ENCODE data around the gene CBY2. TPM values are rescaled to one million over a fixed set of nuclear protein-coding genes. Genes with fewer than 3 reads are reported as not detected.

Gene CBY2
- total RNA-seq, 2 experiments from 2014 or later: not detected

GRCh38 chr13:45704854-45705695, 3.0 kb downstream of the CBY2 start:
- no peaks in the 10 kb centered on the region for H3K4me1 Mint-ChIP-seq (ENCODE audit: low read depth)
- H3K27ac Mint-ChIP-seq: no peak overlapping the region
- no peaks in the 10 kb centered on the region for H3K9me3 Mint-ChIP-seq (ENCODE audit: insufficient read depth)
- no peak overlapping the region for H3K4me3 Mint-ChIP-seq
- H3K36me3 Mint-ChIP-seq (ENCODE audit: low read depth): no peaks in the 10 kb centered on the region
- DNase-seq: no peak
- CTCF ChIA-PET: no interaction called here
- ATAC-seq: no peak
- POLR2A ChIA-PET: no interaction called here
- no peaks in the 10 kb centered on the region for H3K27me3 Mint-ChIP-seq (ENCODE audit: low read depth)

GRCh38 chr13:45705918-45706317, 3.8 kb downstream of the CBY2 start:
- Mint-ChIP-seq H3K27me3 (ENCODE audit: low read depth) (no peaks in the 10 kb centered on the region), H3K27ac (no peak overlapping the region)
- CTCF ChIA-PET: no interaction called here

GRCh38 chr13:45707516-45708100, 5.5 kb downstream of the CBY2 start:
- Mint-ChIP-seq H3K27me3 (ENCODE audit: low read depth) (no peaks in the 10 kb centered on the region), H3K4me3 (no peak overlapping the region), H3K27ac (no peak overlapping the region), H3K36me3 (ENCODE audit: low read depth) (no peaks in the 10 kb centered on the region), H3K4me1 (ENCODE audit: low read depth) (no peaks in the 10 kb centered on the region), H3K9me3 (ENCODE audit: insufficient read depth) (no peaks in the 10 kb centered on the region)
- ChIA-PET CTCF (no interaction called here), POLR2A (no interaction called here)
- no peak for ATAC-seq
- no peak for DNase-seq

More at GRCh38 chr13:45705918-45706317, 3.8 kb downstream of the CBY2 start:
- Mint-ChIP-seq H3K9me3 (ENCODE audit: insufficient read depth) (no peaks in the 10 kb centered on the region), H3K4me1 (ENCODE audit: low read depth) (no peaks in the 10 kb centered on the region), H3K4me3 (no peak overlapping the region), H3K36me3 (ENCODE audit: low read depth) (no peaks in the 10 kb centered on the region)
- DNase-seq: no peak
- POLR2A ChIA-PET: no interaction called here
- no peak for ATAC-seq

GRCh38 chr13:45711951-45712350, 9.8 kb downstream of the CBY2 start:
- Mint-ChIP-seq H3K9me3 (ENCODE audit: insufficient read depth) (no peaks in the 10 kb centered on the region), H3K27ac (no peak overlapping the region), H3K4me1 (ENCODE audit: low read depth) (no peaks in the 10 kb centered on the region), H3K36me3 (ENCODE audit: low read depth) (no peaks in the 10 kb centered on the region), H3K4me3 (no peak overlapping the region), H3K27me3 (ENCODE audit: low read depth) (peaks cover 1% of the 10 kb centered on the region)
- CTCF ChIA-PET: no interaction called here
- ATAC-seq (no peak), DNase-seq (no peak)
- POLR2A ChIA-PET: no interaction called here

GRCh38 chr13:45713106-45713690, 11.1 kb downstream of the CBY2 start:
- H3K36me3 Mint-ChIP-seq (ENCODE audit: low read depth): no peaks in the 10 kb centered on the region
- CTCF ChIA-PET: no interaction called here
- no peaks in the 10 kb centered on the region for H3K9me3 Mint-ChIP-seq (ENCODE audit: insufficient read depth)
- DNase-seq (no peak), ATAC-seq (no peak)
- peaks cover 3% of the 10 kb centered on the region for H3K27me3 Mint-ChIP-seq (ENCODE audit: low read depth)
- no peak overlapping the region for H3K27ac Mint-ChIP-seq
- POLR2A ChIA-PET: no interaction called here
- H3K4me3 Mint-ChIP-seq: no peak overlapping the region
- H3K4me1 Mint-ChIP-seq (ENCODE audit: low read depth): no peaks in the 10 kb centered on the region

- H3K36me3 Mint-ChIP-seq (ENCODE audit: low read depth): no peaks in the 10 kb centered on the region
- POLR2A ChIA-PET: no interaction called here
- no peak overlapping the region for H3K4me3 Mint-ChIP-seq
- no peaks in the 10 kb centered on the region for H3K9me3 Mint-ChIP-seq (ENCODE audit: insufficient read depth)
- peaks cover 3% of the 10 kb centered on the region for H3K27me3 Mint-ChIP-seq (ENCODE audit: low read depth)
- no peak overlapping the region for H3K27ac Mint-ChIP-seq
- DNase-seq: no peak
- CTCF ChIA-PET: no interaction called here
- no peaks in the 10 kb centered on the region for H3K4me1 Mint-ChIP-seq (ENCODE audit: low read depth)
- no peak for ATAC-seq
These were observed 11.6 kb downstream of the CBY2 start for GRCh38 chr13:45713721-45714120.

GRCh38 chr13:45714170-45714569, 12.1 kb downstream of the CBY2 start:
- Mint-ChIP-seq H3K4me1 (ENCODE audit: low read depth) (no peaks in the 10 kb centered on the region), H3K9me3 (ENCODE audit: insufficient read depth) (no peaks in the 10 kb centered on the region), H3K27me3 (ENCODE audit: low read depth) (peaks cover 3% of the 10 kb centered on the region), H3K4me3 (no peak overlapping the region), H3K36me3 (ENCODE audit: low read depth) (no peaks in the 10 kb centered on the region), H3K27ac (no peak overlapping the region)
- CTCF ChIA-PET: no interaction called here
- POLR2A ChIA-PET: no interaction called here
- DNase-seq (no peak), ATAC-seq (no peak)

- Mint-ChIP-seq H3K27ac (no peak overlapping the region), H3K36me3 (ENCODE audit: low read depth) (no peaks in the 10 kb centered on the region), H3K27me3 (ENCODE audit: low read depth) (peaks cover 7% of the 10 kb centered on the region), H3K9me3 (ENCODE audit: insufficient read depth) (no peaks in the 10 kb centered on the region), H3K4me3 (no peak overlapping the region), H3K4me1 (ENCODE audit: low read depth) (no peaks in the 10 kb centered on the region)
- ChIA-PET POLR2A (no interaction called here), CTCF (no interaction called here)
- ATAC-seq: no peak
- DNase-seq: no peak
These were observed 13.2 kb downstream of the CBY2 start for GRCh38 chr13:45715351-45715750.

- DNase-seq (no peak), ATAC-seq (no peak)
- ChIA-PET POLR2A (interaction anchor here (0.6 kb wide), 1 partner anchor 222 kb away, joined by 3 read pairs; no protein-coding TSS in a partner anchor), CTCF (interaction anchor here (1.3 to 1.4 kb wide), 3 partner anchors 88 to 346 kb away, joined by 3 to 9 read pairs (median 4); no protein-coding TSS in a partner anchor)
- H3K4me1 Mint-ChIP-seq (ENCODE audit: low read depth): no peaks in the 10 kb centered on the region
- no peaks in the 10 kb centered on the region for H3K36me3 Mint-ChIP-seq (ENCODE audit: low read depth)
- no peaks in the 10 kb centered on the region for H3K9me3 Mint-ChIP-seq (ENCODE audit: insufficient read depth)
- H3K27me3 Mint-ChIP-seq (ENCODE audit: low read depth): peaks cover 7% of the 10 kb centered on the region
- no peak overlapping the region for H3K4me3 Mint-ChIP-seq
- H3K27ac Mint-ChIP-seq: no peak overlapping the region
These were observed 15.2 kb downstream of the CBY2 start for GRCh38 chr13:45717349-45717748.

- POLR2A ChIA-PET: no interaction called here
- DNase-seq (no peak), ATAC-seq (no peak)
- no peak overlapping the region for H3K27ac Mint-ChIP-seq
- H3K9me3 Mint-ChIP-seq (ENCODE audit: insufficient read depth): no peaks in the 10 kb centered on the region
- no peaks in the 10 kb centered on the region for H3K4me1 Mint-ChIP-seq (ENCODE audit: low read depth)
- H3K27me3 Mint-ChIP-seq (ENCODE audit: low read depth): peaks cover 7% of the 10 kb centered on the region
- H3K36me3 Mint-ChIP-seq (ENCODE audit: low read depth): no peaks in the 10 kb centered on the region
- H3K4me3 Mint-ChIP-seq: no peak overlapping the region
- CTCF ChIA-PET: interaction anchor here (1.3 to 1.4 kb wide), 3 partner anchors 88 to 346 kb away, joined by 3 to 9 read pairs (median 4); no protein-coding TSS in a partner anchor
These were observed 15.9 kb downstream of the CBY2 start for GRCh38 chr13:45718063-45718462.

- POLR2A ChIA-PET: no interaction called here
- DNase-seq: no peak
- H3K27me3 Mint-ChIP-seq (ENCODE audit: low read depth): peaks cover 7% of the 10 kb centered on the region
- H3K9me3 Mint-ChIP-seq (ENCODE audit: insufficient read depth): no peaks in the 10 kb centered on the region
- no peak for ATAC-seq
- H3K27ac Mint-ChIP-seq: no peak overlapping the region
- no peaks in the 10 kb centered on the region for H3K4me1 Mint-ChIP-seq (ENCODE audit: low read depth)
- CTCF ChIA-PET: no interaction called here
- no peak overlapping the region for H3K4me3 Mint-ChIP-seq
- no peaks in the 10 kb centered on the region for H3K36me3 Mint-ChIP-seq (ENCODE audit: low read depth)
These were observed 16.9 kb downstream of the CBY2 start for GRCh38 chr13:45718992-45719391.

- Mint-ChIP-seq H3K27ac (no peak overlapping the region), H3K4me3 (no peak overlapping the region), H3K9me3 (ENCODE audit: insufficient read depth) (no peaks in the 10 kb centered on the region), H3K4me1 (ENCODE audit: low read depth) (no peaks in the 10 kb centered on the region), H3K27me3 (ENCODE audit: low read depth) (peaks cover 10% of the 10 kb centered on the region), H3K36me3 (ENCODE audit: low read depth) (no peaks in the 10 kb centered on the region)
- DNase-seq (no peak), ATAC-seq (no peak)
- CTCF ChIA-PET: interaction anchor here (1.2 kb wide), 1 partner anchor 98 kb away, joined by 3 read pairs; no protein-coding TSS in a partner anchor
- POLR2A ChIA-PET: no interaction called here
These were observed 19.1 kb downstream of the CBY2 start for GRCh38 chr13:45721203-45721731.
